Measurements from ENCODE around the gene HLA-C. TPM values are rescaled to one million over a fixed set of nuclear protein-coding genes. Genes with fewer than 3 reads are reported as not detected.

The HLA-C gene
- 671 TPM for polyA plus RNA-seq (2012; ENCODE audit: missing spikeins)

DNA sequence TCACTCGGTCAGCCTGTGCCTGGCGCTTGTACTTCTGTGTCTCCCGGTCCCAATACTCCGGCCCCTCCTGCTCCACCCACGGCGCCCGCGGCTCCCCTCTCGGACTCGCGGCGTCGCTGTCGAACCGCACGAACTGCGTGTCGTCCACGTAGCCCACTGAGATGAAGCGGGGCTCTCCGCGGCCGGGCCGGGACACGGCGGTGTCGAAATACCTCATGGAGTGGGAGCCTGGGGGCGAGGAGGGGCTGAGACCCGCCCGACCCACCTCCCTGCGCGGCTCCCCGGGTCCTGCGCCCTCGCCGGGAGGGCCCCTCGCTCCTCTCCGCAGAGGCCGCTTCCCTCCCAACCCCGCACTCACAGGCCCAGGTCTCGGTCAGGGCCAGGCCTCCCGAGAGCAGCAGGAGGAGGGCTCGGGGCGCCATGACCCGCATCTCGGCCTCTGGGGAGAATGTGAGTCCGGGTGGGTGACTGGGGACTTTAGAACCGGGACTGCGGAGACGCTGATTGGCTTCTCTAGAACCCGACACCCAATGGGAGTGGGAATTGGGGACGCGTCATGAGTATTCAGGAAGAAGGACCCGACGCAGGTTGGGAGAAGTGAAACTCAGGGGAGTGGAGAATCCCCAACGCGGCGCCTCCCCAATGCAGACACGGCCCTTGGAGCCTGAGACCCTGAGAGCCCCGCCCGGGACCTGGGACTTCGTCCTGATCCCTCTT lies at the start of gene HLA-C:
Gene HLA-C, minus strand, starts transcription at position 452 of the 717 bp plus-strand sequence. Its CDS starts 21 bp downstream, at position 431.
- no peak for TF ChIP-seq TAF1 (IDR thresholded peaks at IDR 0.05; ENCODE audit: borderline replicate concordance, low read depth, low read length)
- TF ChIP-seq POLR2A (IDR thresholded peaks at IDR 0.05; ENCODE audit: low read depth, low read length), result peak; percentile 76; the same call in 1 of the 2 replicates
- TF ChIP-seq POLR2AphosphoS5 (IDR thresholded peaks at IDR 0.05; ENCODE audit: low read depth, low read length), result peak; percentile 77
- FAIRE-seq, result peak; percentile 94
- peak; percentile 84 for DNase-seq (ENCODE audit: insufficient read length)

DNA sequence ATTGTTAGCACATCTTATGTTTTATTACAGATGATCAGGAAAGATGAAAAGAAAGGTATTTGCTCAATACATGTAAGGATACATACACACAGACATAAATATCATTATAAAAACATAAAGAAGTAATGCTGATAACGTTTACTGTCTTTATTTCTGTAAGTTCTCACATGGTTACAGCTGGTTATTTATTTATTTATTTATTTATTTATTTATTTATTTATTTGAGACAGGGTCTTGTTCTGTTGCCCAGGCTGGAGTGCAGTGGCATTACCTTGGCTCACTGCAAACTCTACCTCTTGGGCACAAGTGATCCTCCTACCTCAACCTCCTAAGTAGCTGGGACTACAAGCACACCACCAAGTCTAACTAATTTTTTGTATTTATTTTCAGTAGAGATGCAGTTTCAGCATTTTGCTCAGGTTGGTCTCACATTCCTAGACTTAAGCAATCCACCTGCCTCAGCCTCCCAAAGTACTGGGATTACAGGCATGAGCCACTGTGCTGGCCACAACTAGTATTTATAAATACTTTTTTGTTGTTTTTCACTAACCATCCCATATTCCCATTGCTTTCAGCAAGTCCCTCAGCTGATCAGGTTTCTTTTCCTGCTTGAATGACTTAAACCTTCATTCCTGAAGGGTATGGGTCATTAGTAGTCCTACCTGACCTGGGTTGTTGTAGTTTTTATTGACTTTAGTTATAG lies 49.3 kb upstream of the HLA-C start:
- FAIRE-seq (no peak), DNase-seq (ENCODE audit: insufficient read length) (no peak)
- TF ChIP-seq POLR2A (IDR thresholded peaks at IDR 0.05; ENCODE audit: low read depth, low read length), result no peak
- TF ChIP-seq POLR2AphosphoS5 (IDR thresholded peaks at IDR 0.05; ENCODE audit: low read depth, low read length), result no peak
- TF ChIP-seq TAF1 (IDR thresholded peaks at IDR 0.05; ENCODE audit: borderline replicate concordance, low read depth, low read length), result no peak

DNA sequence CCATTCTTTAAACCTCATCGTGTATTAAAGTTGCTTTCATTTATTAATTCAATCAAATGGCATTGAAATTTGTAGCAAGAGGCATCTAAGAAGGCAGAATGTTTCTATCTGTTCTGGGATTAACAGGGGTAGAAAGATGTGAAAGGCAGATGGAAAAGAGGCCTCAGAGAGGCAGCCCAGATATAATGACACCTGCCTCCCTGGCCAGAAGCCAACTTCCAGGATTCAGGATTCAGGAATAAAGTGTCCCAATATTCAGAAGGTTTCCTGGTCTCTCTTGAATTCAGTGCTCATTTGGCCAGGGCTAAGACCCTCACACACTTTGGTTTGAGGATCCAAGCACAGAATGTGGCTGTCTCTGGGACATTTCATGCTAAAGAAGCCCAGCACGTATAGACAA lies 45.1 kb upstream of the HLA-C start:
- FAIRE-seq (no peak), DNase-seq (ENCODE audit: insufficient read length) (no peak)
- no peak for TF ChIP-seq POLR2AphosphoS5 (IDR thresholded peaks at IDR 0.05; ENCODE audit: low read depth, low read length)

- no peak for FAIRE-seq
Observed at GRCh38 chr6:31309641-31310040, 37.7 kb upstream of the HLA-C start.

GRCh38 chr6:31308845-31309175 lies 36.9 kb upstream of the HLA-C start:
- DNase-seq (ENCODE audit: insufficient read length) (no peak), FAIRE-seq (no peak)
- TF ChIP-seq POLR2AphosphoS5 (IDR thresholded peaks at IDR 0.05; ENCODE audit: low read depth, low read length), result no peak
- TF ChIP-seq TAF1 (IDR thresholded peaks at IDR 0.05; ENCODE audit: borderline replicate concordance, low read depth, low read length), result no peak
- TF ChIP-seq POLR2A (IDR thresholded peaks at IDR 0.05; ENCODE audit: low read depth, low read length), result no peak

More at GRCh38 chr6:31309641-31310040, 37.7 kb upstream of the HLA-C start:
- DNase-seq (ENCODE audit: insufficient read length), result no peak
- no peak for TF ChIP-seq TAF1 (IDR thresholded peaks at IDR 0.05; ENCODE audit: borderline replicate concordance, low read depth, low read length)

DNA sequence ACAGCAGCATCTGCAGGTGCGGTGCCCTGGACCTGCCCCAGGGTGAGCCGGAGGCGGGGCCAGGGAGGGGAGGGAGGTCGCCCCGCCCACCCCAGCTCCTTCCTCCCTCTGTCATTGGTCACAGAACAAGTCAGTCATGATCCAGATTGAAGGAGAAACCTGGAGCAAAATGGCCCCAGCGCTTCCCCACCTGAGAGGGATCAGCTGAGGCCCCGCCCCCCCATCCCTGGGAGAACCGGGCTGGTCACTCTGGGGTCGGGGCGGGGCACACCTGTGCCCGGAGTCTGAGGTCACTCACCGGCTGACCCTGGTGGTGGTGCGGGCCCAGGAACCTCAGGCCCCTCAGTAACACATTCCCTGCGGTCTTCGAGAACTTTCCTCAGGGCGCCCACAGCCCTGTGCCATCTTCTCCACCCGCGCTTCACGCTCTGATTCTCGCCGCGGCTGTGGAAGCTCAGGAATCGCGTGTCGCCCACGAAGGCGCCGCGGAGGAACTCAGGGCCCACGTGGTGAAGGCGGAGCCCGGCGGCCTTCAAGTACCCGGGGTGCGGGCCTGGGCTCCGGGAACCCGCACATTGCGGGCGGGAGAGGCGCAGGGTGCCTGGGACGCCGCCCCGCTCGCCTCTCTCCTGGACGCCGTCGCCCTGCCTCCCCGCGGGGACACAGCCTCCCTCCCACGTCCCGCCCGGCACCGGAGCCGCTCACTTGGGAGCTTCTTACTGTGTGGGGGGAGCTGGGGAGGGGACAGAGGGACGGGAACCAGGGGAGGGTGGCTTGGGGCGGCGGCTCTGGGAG lies 36.4 kb upstream of the HLA-C start:
- FAIRE-seq, result no peak
- TF ChIP-seq TAF1 (IDR thresholded peaks at IDR 0.05; ENCODE audit: borderline replicate concordance, low read depth, low read length) (no peak), POLR2A (IDR thresholded peaks at IDR 0.05; ENCODE audit: low read depth, low read length) (no peak), POLR2AphosphoS5 (IDR thresholded peaks at IDR 0.05; ENCODE audit: low read depth, low read length) (no peak)
- DNase-seq (ENCODE audit: insufficient read length), result peak; percentile 34

- DNase-seq (ENCODE audit: insufficient read length), result no peak
- no peak for FAIRE-seq
- TF ChIP-seq POLR2A (IDR thresholded peaks at IDR 0.05; ENCODE audit: low read depth, low read length) (no peak), TAF1 (IDR thresholded peaks at IDR 0.05; ENCODE audit: borderline replicate concordance, low read depth, low read length) (no peak)
Observed at GRCh38 chr6:31307669-31308049, 35.8 kb upstream of the HLA-C start.

- DNase-seq (ENCODE audit: insufficient read length) (no peak), FAIRE-seq (no peak)
- TF ChIP-seq TAF1 (IDR thresholded peaks at IDR 0.05; ENCODE audit: borderline replicate concordance, low read depth, low read length) (no peak), POLR2AphosphoS5 (IDR thresholded peaks at IDR 0.05; ENCODE audit: low read depth, low read length) (no peak), POLR2A (IDR thresholded peaks at IDR 0.05; ENCODE audit: low read depth, low read length) (no peak)
Observed at GRCh38 chr6:31305703-31306219, 33.9 kb upstream of the HLA-C start.

- no peak for TF ChIP-seq POLR2A (IDR thresholded peaks at IDR 0.05; ENCODE audit: low read depth, low read length)
- TF ChIP-seq POLR2AphosphoS5 (IDR thresholded peaks at IDR 0.05; ENCODE audit: low read depth, low read length), result no peak
- FAIRE-seq, result no peak
- no peak for DNase-seq (ENCODE audit: insufficient read length)
Observed at GRCh38 chr6:31304683-31305082, 32.8 kb upstream of the HLA-C start.

GRCh38 chr6:31300797-31301196 lies 28.9 kb upstream of the HLA-C start:
- DNase-seq (ENCODE audit: insufficient read length) (no peak), FAIRE-seq (no peak)
- TF ChIP-seq POLR2A (IDR thresholded peaks at IDR 0.05; ENCODE audit: low read depth, low read length), result no peak
- TF ChIP-seq POLR2AphosphoS5 (IDR thresholded peaks at IDR 0.05; ENCODE audit: low read depth, low read length), result no peak
- no peak for TF ChIP-seq TAF1 (IDR thresholded peaks at IDR 0.05; ENCODE audit: borderline replicate concordance, low read depth, low read length)

DNA sequence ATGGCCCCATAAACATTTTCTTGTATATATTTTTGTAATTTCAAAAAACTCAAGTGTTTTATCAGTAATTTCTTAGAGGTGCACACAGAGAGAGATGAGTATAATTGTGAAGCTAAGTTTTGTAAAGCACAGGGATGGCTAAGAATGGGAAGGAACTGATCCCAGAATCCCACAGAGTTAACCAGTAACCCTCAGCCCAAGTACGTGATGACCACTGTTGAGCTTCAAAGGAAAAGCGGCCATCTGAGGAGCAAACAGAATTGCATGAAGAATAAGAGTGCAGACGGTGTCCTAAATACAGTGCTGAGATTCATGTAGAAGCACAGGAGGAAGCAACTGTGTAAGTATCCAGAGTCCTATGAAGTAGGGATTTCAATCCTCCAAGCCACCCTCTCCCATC lies 28.1 kb upstream of the HLA-C start:
- TF ChIP-seq POLR2A (IDR thresholded peaks at IDR 0.05; ENCODE audit: low read depth, low read length) (no peak), TAF1 (IDR thresholded peaks at IDR 0.05; ENCODE audit: borderline replicate concordance, low read depth, low read length) (no peak), POLR2AphosphoS5 (IDR thresholded peaks at IDR 0.05; ENCODE audit: low read depth, low read length) (no peak)
- no peak for FAIRE-seq
- DNase-seq (ENCODE audit: insufficient read length), result no peak

- FAIRE-seq, result no peak
- no peak for DNase-seq (ENCODE audit: insufficient read length)
- TF ChIP-seq POLR2A (IDR thresholded peaks at IDR 0.05; ENCODE audit: low read depth, low read length) (no peak), POLR2AphosphoS5 (IDR thresholded peaks at IDR 0.05; ENCODE audit: low read depth, low read length) (no peak), TAF1 (IDR thresholded peaks at IDR 0.05; ENCODE audit: borderline replicate concordance, low read depth, low read length) (no peak)
Observed at GRCh38 chr6:31299511-31299910, 27.6 kb upstream of the HLA-C start.
